Retina (tissue), 1 donor: ENCODE data around the gene HAUS6.
"Not testable (repeated sequence)": the region's sequence is repeated elsewhere in the genome, so short reads cannot be mapped to it uniquely, and the experiment has no call there.

Experiments
- DNase-seq: peaks from one replicate; pipeline ENCODE4 v3.0.0-alpha.2; 2016

Gene HAUS6

DNA sequence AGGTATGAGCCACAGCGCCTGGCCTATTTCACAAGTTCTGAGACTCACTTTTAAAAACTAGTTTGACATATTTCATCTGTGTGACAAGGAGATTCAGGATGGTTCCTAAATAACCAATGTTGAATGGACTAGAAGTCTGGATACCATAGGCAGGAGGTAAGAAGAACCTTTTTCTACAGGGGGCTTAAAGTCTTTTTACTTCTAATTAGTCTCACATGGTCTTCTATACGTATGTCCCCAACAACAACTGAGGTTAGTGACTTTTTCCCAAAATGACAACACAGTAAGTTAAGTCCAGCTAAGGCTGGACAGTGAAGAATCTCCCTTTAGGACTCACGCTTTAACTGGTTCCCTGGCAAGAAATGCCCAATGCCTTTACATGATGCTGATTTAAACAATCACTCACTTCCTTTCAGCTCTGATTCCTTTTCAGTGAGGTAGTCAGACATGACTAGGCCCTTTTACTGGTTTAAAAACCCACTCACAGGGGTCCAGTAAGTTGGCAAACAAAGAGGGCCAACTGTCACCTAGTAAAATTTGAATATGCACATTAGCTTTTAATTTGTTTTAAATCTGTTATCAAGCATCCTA, 12.1 kb upstream of the HAUS6 start:
- no peak for DNase-seq

GRCh38 chr9:19113964-19114679, 11.4 kb upstream of the HAUS6 start:
- no peak for DNase-seq

- DNase-seq: not testable (repeated sequence)
Observed at GRCh38 chr9:19113064-19113611, 10.4 kb upstream of the HAUS6 start.

GRCh38 chr9:19108038-19108437, 5.3 kb upstream of the HAUS6 start:
- no peak for DNase-seq

DNA sequence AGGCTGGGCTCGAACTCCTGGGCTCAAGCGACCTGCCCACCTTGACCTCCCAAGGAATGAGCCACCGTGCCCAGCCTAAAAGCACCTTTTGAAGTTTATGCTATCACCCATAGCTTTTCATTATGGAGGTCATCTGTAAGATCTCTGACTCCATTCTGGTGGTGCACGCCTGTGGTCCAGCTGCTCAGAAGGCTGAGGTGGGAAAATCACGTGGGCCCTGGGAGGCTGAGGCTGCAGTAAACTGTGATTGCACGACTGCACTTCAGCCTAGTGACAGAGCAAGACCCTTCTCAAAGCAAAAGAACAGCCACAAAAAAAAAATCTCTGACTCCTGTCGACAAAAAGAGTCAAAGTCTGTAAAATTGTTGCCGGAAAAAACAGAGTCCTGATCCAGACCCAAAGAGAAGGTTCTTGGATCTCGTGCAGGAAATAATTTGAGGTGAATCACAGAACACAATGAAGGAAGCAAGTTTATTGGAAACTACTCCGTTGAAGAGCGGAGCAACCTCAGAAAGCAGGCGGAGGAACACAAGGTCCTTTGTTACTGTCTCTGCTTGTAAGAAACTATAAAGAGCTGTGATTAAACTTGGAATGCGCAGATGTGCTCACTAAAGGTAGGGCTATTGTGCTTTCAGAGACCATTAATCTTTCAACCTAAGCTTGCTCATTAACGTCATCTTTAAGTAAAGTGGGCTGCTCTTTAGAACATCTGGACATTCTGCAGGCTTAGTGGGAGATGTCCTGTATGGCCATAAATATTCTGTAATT, 2.0 kb upstream of the HAUS6 start:
- DNase-seq: no peak

DNA sequence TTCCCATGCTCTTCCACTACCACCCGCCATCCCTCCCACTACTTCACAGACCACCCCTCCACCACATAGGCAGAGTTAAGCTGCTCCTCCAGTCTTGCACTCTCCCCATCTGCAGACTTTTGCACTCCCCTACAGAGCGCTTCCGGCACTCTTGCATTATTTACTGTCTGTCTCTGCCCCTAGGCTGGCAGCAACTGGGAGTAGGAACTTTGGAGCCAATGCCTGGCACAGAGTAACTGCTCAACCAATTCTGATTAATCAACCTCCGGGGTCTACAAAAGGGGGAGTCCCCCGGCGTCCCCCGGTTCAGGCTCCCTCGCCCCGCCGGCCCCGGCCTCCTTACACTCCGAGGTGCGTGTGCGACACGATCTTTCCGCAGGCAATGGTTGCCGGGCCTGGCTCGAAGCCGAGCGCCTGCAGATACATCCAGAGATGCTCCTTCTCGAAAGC, 498 bp downstream of the HAUS6 start:
- DNase-seq: no peak

DNA sequence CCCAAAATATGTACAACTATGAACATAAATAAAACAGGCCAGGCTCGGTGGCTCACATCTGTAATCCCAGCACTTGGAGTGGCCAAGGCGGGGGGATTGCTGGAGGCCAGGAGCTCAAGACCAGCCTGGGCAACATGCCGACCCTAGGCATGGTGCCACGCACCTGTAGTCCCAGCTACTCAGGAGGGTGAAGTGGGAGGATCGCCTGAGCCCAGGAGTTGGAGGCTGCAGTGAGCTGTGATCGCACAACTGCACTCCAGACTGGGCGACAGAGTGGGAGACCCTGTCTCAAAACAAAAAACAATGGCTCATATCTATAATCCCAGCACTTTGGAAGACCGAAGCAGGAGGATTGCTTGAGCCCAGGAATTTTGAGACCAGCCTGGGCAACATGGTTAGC, 1.5 kb downstream of the HAUS6 start:
- DNase-seq: no peak

DNA sequence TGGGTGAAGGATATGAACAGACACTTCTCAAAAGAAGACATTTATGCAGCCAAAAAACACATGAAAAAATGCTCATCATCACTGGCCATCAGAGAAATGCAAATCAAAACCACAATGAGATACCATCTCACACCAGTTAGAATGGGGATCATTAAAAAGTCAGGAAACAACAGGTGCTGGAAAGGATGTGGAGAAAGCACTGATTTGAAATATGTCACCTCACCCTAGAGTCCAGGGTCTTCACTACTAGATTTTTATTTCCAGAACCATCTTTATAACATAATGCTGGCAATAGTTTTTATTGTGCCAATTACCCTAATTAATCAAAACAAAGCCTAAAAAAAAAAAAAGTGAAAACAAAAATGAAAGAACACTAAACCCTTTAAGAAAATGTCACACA, 5.3 kb downstream of the HAUS6 start:
- not testable (repeated sequence) for DNase-seq

DNA sequence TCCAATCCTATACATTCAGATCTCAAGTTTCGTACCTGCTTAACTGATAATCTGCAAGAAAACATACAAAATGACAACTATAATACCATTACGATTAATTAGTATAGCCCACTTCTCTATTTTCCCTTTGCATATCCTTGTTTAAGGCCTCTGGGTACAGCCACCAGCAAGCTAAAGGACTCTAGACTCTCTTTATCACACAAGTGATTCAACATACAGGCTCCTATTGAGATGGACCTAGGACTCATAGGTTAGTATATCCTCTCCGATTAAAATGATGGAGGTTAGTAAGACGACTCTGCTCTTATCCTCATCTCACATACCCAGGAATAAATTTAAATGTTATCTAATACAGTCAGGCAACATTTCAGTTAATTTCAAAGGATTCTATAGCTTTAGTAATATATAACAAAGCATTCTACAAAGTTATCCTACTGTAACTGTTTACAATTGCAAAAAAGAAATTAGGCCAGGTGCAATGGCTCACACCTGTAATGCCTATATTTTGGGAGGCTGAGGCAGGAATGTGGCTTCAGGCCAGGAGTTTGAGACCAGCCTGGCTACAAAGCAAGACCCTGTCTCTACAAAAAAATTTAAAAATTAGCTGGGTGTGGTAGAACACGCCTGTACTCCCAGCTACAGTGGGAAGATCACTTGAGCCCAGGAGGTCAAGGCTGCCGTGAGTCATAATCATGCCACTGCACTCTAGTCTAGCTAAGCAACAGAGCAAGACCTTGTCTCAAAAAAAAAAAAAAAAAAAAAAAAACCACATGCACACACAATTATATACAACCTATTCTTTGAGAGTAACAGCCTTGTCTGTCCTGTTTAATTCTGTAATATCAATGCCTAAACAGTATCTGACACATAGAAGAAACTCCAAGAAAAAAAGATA, 15.4 kb downstream of the HAUS6 start:
- no peak for DNase-seq

DNA sequence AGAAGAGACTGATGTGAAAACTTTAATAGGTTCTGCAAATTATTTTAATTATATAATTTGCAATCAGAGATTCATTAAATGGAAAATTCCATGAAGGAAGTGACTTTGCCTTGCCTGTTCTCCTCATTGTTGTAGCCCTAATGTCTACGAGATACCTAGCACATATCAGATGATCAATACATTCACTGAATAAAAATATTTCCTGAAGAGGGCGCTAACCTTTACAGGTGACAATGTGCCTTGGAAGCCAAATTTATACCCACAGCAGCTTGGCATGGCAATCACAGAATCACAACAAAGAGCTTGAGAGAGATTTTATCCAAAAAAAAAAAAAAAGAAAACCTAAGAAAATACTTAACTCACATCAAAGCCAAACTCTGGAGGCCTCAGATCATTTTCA, 17.4 kb downstream of the HAUS6 start:
- DNase-seq: peak; percentile 9

DNA sequence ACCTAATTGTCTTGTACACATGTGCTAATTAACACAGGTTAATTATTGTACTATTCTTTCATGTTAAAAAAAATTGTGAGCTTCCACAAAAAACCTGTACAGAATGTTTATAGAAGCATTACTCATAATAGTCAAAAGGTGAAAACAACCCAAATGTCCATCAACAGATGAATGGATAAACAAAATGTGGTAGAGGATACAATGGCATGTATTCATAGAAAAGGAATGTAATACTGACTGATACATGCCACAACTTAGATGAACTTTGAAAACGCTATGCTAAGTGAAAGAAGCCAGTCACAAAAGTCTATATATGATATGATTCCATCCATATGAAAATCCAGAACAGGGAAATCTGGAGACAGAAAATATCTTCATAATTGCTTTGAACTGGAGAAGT, 27.9 kb downstream of the HAUS6 start:
- DNase-seq: no peak

DNA sequence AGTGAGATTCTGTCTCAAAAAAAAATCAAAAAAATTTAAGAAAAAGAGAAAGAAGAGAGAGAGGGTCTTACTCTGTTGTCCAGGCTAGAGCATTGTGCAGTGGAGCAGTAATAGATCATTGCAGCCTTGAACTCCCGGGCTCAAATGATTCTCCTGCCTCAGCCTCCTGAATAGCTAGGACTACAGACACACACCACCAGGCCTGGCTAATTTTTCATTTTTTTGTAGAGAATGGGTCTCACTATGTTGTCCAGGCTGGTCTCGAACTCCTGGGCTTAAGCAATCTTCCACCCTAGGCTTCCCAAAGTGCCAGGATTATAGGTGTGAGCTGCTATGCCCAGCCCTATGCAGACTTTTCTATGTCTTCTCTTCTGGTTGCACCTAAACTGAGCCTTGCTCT, 28.5 kb downstream of the HAUS6 start:
- DNase-seq: no peak

- DNase-seq: no peak
Observed at GRCh38 chr9:19057033-19057432, 45.7 kb downstream of the HAUS6 start.

- DNase-seq: peak; percentile 19
Observed at GRCh38 chr9:19050637-19051591, 51.8 kb downstream of the HAUS6 start.

- DNase-seq: no peak
Observed at GRCh38 chr9:19049917-19050636, 52.6 kb downstream of the HAUS6 start.

GRCh38 chr9:19048966-19049916, 53.5 kb downstream of the HAUS6 start, which contains the start of gene RRAGA:
TSS of gene RRAGA (plus strand) at chr9:19049427. CDS start at chr9:19049660, 233 bp downstream.
- DNase-seq: peak; percentile 98

DNA sequence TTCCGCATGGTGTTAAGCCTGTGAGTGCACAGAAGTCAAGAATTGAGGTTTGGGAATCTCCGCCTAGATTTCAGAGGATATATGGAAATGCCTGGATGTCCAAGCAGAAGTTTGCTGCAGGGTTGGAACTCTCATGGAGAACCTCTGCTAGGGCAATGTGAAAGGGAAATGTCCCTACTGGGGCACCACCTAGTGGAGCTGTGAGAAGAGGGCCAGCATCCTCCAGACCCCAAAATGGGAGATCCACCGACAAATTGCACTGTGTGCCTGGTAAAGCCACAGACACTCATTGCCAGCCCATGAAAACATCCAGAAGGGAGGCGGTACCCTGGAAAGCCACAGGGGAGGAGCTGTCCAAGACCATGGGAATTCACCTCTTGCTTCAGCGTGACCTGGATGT, 66.1 kb downstream of the HAUS6 start:
- no peak for DNase-seq

GRCh38 chr9:19033015-19033414, 69.7 kb downstream of the HAUS6 start, which contains the start of gene SAXO1:
TSS of gene SAXO1 (minus strand) at chr9:19033209. CDS start at chr9:19032908, 301 bp downstream.
- no peak for DNase-seq

DNA sequence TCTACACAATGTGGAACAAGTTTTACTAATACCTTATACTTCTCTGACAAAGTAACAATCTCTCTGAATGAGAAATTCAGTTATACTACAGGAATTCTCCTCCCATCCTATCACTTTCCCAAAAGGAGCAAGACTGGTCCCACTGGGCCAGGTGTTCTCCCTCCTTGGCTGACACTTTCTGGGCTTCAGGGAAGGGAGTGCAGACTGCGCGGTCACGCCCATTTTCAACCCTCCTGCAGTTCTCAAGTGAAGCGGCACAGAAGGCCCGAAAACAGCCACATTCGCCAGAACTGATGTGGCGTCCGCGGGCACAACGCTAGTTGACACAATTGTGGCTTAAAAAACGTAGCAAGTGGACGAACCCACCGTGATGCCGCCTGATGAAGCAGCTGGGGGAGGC, 70.3 kb downstream of the HAUS6 start:
- DNase-seq: no peak
